Kidney epithelial cell (primary cell): Measurements from ENCODE around the gene CARD11. TPM values are rescaled to one million over a fixed set of nuclear protein-coding genes. Genes with fewer than 3 reads are reported as not detected.
A peak's percentile ranks its signal among the peaks of the same experiment; 100 is the strongest.

Experiments used
- DNase-seq: peaks from one replicate; pipeline ENCODE4 v3.0.0-alpha.2; 2010; ENCODE audit warnings: low read depth
- H3K27me3 ChIP-seq: 2 replicates; pipeline ENCODE4 v1.6.0; 2011; ENCODE audit warnings: low read length; ENCODE audit not compliant: control insufficient read depth, insufficient read depth
- H3K36me3 ChIP-seq: 2 replicates; pipeline ENCODE4 v1.5.1; 2011; ENCODE audit warnings: low read length; ENCODE audit not compliant: control insufficient read depth, insufficient read depth
- H3K4me3 ChIP-seq: 2 replicates; pipeline ENCODE4 v1.5.1; 2011; ENCODE audit warnings: low read depth, mild to moderate bottlenecking, control low read depth, low read length
- CTCF ChIP-seq: IDR thresholded peaks from 2 replicates; pipeline ENCODE4 v1.5.1; 2011; ENCODE audit warnings: mild to moderate bottlenecking, moderate library complexity, low read length, control low read depth, inconsistent platforms; ENCODE audit not compliant: insufficient read depth, poor library complexity, severe bottlenecking
- total RNA-seq: library from RNA; depleted of rRNA; stranded (reverse); fragments of >200 nt; gene quantifications from 2 replicates; pipeline ENCODE4 v1.2.3, GENCODE V29; 2015

CARD11 gene
- total RNA-seq, 1 donor from 2014 or later: 31.0 TPM

GRCh38 chr7:2936301-2936700 is 107.4 kb downstream of the CARD11 start:
- Histone ChIP-seq H3K27me3 (no peaks in the 10 kb centered on the region), H3K36me3 (no peaks in the 10 kb centered on the region), H3K4me3 (no peak overlapping the region)
- no peak for TF ChIP-seq CTCF
- DNase-seq: no peak

- no peak for DNase-seq
- TF ChIP-seq CTCF: no peak
- H3K4me3 ChIP-seq: no peak overlapping the region
- H3K36me3 ChIP-seq: no peaks in the 10 kb centered on the region
- no peaks in the 10 kb centered on the region for H3K27me3 ChIP-seq
Observed at GRCh38 chr7:2934984-2935740, 108.5 kb downstream of the CARD11 start.

GRCh38 chr7:2934211-2934731 is 109.4 kb downstream of the CARD11 start:
- no peaks in the 10 kb centered on the region for H3K27me3 ChIP-seq
- no peaks in the 10 kb centered on the region for H3K36me3 ChIP-seq
- TF ChIP-seq CTCF: peak; percentile 43
- DNase-seq: peak; percentile 94
- H3K4me3 ChIP-seq: no peak overlapping the region

- Histone ChIP-seq H3K4me3 (no peak overlapping the region), H3K27me3 (no peaks in the 10 kb centered on the region), H3K36me3 (no peaks in the 10 kb centered on the region)
- no peak for TF ChIP-seq CTCF
- no peak for DNase-seq
Observed at GRCh38 chr7:2932402-2933251, 111.0 kb downstream of the CARD11 start.

- TF ChIP-seq CTCF: no peak
- no peak for DNase-seq
- no peak overlapping the region for H3K4me3 ChIP-seq
Observed at GRCh38 chr7:2931034-2931415, 112.6 kb downstream of the CARD11 start.

More at GRCh38 chr7:2931034-2931415, 112.6 kb downstream of the CARD11 start:
- H3K27me3 ChIP-seq: no peaks in the 10 kb centered on the region
- peaks cover 2% of the 10 kb centered on the region for H3K36me3 ChIP-seq
